GM12892 (cell line): ENCODE measurements around the gene BRD8.

Source experiments
- POLR2A ChIP-seq: IDR thresholded peaks from 2 replicates; pipeline ENCODE4 v1.6.1; 2011; ENCODE audit warnings: low read depth, low read length, control low read depth
- POLR2AphosphoS5 ChIP-seq: IDR thresholded peaks from 2 replicates; pipeline ENCODE4 v1.6.1; 2011; ENCODE audit warnings: low read depth, low read length, control low read depth
- TAF1 ChIP-seq: IDR thresholded peaks from 2 replicates; pipeline ENCODE4 v1.6.1; 2011; ENCODE audit warnings: low read depth, mild to moderate bottlenecking, control low read depth, low read length, borderline replicate concordance

DNA sequence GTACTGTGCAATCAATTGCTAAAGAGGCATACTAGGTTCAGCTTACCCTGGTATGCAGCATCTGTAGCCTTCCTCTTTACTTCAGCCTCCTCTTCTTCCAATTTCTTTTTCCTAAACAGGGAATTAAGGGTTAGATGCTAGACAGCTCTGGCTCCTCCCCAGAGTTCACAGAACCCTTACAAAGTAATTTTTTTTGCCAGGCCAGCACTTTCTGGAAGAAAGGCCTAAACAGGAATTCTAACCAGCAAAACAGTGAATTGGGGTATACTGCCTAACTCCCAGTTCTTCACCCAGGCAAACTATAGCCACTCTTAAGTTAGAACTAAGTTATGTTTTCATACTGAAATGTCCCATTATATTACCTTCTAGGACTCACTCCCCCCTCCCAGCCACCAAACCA, 8.1 kb downstream of the BRD8 start:
- TF ChIP-seq POLR2A (no peak), POLR2AphosphoS5 (no peak), TAF1 (no peak)
